ENCODE data around the gene AHNAK2.

Gene AHNAK2

DNA sequence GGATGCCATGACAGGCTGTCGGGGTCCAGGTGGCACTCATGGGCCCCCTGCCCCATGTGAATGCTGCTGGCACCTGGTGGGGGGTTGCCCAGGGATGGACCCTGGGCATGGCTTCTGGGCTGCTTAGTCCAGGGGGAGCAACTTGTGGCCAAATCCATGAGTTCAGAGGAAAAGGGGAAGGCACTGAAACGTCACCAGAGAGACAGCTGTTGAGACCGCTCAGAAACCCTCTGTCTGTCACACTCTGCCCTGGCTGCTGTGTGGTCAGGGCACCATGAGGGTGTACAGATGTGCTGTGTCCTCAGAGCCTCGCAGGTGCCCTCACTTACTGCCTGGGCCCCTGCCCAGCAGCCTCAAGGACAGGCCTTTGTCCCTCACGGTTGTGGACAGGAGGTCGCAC, 16.8 kb upstream of the AHNAK2 start:
- TF ChIP-seq, protein P1, sequence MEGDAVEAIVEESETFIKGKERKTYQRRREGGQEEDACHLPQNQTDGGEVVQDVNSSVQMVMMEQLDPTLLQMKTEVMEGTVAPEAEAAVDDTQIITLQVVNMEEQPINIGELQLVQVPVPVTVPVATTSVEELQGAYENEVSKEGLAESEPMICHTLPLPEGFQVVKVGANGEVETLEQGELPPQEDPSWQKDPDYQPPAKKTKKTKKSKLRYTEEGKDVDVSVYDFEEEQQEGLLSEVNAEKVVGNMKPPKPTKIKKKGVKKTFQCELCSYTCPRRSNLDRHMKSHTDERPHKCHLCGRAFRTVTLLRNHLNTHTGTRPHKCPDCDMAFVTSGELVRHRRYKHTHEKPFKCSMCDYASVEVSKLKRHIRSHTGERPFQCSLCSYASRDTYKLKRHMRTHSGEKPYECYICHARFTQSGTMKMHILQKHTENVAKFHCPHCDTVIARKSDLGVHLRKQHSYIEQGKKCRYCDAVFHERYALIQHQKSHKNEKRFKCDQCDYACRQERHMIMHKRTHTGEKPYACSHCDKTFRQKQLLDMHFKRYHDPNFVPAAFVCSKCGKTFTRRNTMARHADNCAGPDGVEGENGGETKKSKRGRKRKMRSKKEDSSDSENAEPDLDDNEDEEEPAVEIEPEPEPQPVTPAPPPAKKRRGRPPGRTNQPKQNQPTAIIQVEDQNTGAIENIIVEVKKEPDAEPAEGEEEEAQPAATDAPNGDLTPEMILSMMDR (IDR thresholded peaks at IDR 0.05; ENCODE audit: borderline replicate concordance, control extremely low read depth, extremely low read depth, insufficient read depth, missing control alignments) = no peak
- in situ Hi-C loops (cut with MboI; ENCODE audit: low sequenced_read_pairs, unreplicated experiment) = no loop called here

DNA sequence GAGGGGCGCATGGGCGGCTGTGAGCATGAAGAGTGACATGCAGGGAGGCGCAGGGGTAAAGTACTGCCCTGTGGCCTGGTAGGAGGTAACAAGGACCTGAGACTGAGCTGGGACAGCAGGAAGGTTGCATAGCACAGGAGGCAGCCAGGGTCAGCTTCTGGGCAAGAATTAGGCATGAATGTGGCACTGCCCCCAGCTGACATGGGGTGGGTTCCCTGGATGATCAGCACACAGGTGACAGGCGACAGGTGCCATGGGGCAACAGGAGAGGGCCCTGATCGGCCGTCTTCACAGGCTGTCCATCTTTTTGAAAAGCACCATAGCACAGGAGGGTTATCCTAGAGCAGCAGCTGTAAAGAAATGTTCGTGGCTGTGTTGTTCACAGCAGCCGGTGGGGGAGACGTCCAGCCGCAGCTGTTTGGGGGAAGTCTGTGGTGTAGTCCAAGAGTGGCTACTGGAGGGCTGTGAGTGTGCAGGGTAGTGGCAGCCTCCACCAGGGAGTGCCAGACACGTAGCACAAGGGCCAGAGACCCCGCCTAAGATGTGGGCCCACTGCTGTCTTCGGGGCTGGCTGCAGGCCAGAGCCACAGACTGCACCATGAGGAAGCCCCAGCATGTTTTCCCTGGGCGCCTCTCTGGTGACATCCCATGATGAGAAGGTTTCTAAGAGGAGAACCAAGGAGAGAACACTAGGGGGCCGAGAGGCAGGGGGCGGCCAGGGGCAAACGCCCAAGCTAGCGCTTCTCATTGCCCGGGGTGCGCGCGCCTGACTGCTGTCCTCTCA, 15.8 kb upstream of the AHNAK2 start:
- TF ChIP-seq, protein P1 (IDR thresholded peaks at IDR 0.05; ENCODE audit: borderline replicate concordance, control extremely low read depth, extremely low read depth, insufficient read depth, missing control alignments) = no peak
- in situ Hi-C loops (cut with MboI; ENCODE audit: low sequenced_read_pairs, unreplicated experiment) = no loop called here
- no peak for DNase-seq (ENCODE audit: low spot score)

More for the DNA sequence above, 16.8 kb upstream of the AHNAK2 start:
- DNase-seq (ENCODE audit: low spot score) = no peak

DNA sequence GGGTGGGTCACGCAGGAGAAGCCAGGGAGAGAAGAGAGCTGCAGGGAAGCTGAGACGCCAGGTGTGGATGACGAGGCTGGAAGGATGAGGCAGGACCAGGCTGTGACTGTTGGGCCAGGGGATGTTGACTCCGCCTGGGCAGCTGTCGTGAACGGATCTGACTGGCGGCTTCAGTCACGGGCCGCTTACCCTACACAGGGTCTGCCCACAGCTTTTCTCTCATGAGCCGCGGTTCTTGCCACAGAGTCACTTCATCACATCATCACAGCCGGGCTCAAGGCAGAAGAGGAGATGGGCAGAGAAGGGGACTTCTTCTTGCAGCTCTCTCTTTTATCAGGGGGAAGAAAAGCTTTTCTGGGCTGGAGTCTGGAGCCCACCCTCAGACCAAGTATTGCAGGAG, 15.1 kb upstream of the AHNAK2 start:
- TF ChIP-seq, protein P1 (IDR thresholded peaks at IDR 0.05; ENCODE audit: borderline replicate concordance, control extremely low read depth, extremely low read depth, insufficient read depth, missing control alignments) = no peak
- no peak for DNase-seq (ENCODE audit: low spot score)
- in situ Hi-C loops (cut with MboI; ENCODE audit: low sequenced_read_pairs, unreplicated experiment) = no loop called here

DNA sequence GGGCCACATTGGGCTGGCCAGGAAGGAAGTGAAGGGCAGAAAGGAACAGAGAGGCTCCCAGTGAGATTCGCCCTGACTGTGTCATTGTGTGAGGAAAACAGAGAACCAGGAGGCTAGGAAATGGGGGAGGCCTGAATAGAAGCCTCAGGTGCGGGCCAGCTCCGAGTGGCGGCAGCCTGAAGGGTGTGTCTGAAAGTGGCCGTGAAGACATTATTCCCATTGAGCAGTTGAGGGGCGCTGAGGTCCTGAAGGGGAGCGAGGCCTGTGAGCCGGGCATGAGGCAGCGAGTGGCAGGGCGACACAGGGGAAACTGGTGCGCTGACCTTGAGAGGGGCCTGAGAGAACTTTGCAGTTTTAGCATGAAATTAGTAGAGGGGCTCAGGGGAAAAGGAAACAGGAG, 14.3 kb upstream of the AHNAK2 start:
- in situ Hi-C loops (cut with MboI; ENCODE audit: low sequenced_read_pairs, unreplicated experiment) = no loop called here
- no peak for DNase-seq (ENCODE audit: low spot score)
- TF ChIP-seq, protein P1 (IDR thresholded peaks at IDR 0.05; ENCODE audit: borderline replicate concordance, control extremely low read depth, extremely low read depth, insufficient read depth, missing control alignments) = no peak

DNA sequence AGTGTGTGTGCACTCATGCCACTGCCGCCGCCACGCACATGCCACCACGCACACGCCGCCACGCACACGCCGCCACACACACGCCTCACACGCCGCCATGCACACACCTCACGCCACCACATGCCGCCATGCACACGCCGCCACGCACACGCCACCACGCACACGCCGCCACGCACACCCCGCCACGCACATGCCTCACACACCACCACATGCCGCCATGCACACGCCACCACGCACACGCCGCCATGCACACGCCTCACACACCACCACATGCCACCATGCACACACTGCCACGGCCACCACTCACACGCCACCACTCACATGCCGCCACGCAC, 13.7 kb upstream of the AHNAK2 start:
- TF ChIP-seq, protein P1 (IDR thresholded peaks at IDR 0.05; ENCODE audit: borderline replicate concordance, control extremely low read depth, extremely low read depth, insufficient read depth, missing control alignments) = no peak
- DNase-seq (ENCODE audit: low spot score) = no peak
- in situ Hi-C loops (cut with MboI; ENCODE audit: low sequenced_read_pairs, unreplicated experiment) = no loop called here

DNA sequence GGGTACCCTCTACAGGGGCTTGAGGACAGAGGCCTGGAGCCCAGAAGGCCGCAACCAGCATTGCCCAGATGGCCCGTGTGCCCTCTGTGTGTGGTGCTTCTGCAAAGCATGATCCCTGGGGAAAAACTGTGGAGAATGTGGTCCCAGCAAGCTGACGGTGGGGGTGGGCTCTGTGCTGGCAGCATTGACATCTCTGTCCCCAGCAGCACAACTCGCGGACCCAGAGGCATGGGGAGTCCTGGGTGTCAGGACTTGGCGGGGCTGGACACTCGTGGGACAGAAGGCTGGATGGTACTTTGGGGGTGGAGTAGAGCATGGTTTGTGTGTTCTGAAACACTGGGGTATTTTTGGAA, 11.8 kb upstream of the AHNAK2 start:
- in situ Hi-C loops (cut with MboI; ENCODE audit: low sequenced_read_pairs, unreplicated experiment) = loop anchor here (10.0 kb wide), 1 partner anchor 45 kb away; no protein-coding TSS in a partner anchor
- no peak for DNase-seq (ENCODE audit: low spot score)
- TF ChIP-seq, protein P1 (IDR thresholded peaks at IDR 0.05; ENCODE audit: borderline replicate concordance, control extremely low read depth, extremely low read depth, insufficient read depth, missing control alignments) = no peak

All from GM13976 (cell line).